GM23248 (cell line): ENCODE results near the gene PPM1H. TPM values are rescaled to one million over a fixed set of nuclear protein-coding genes. Genes with fewer than 3 reads are reported as not detected.

ENCODE experiments used
- DNase-seq: peaks from one replicate; pipeline ENCODE4 v3.0.0-alpha.2; 2015
- H2AFZ ChIP-seq: fragments of 200-600 bp; sonication (generic); 2 replicates; pipeline ENCODE4 v1.6.1; 2016; ENCODE audit warnings: antibody characterized with exemption
- H3F3A ChIP-seq: fragments of 200-600 bp; sonication (generic); 2 replicates; pipeline ENCODE4 v1.6.1; 2016; ENCODE audit warnings: mild to moderate bottlenecking, antibody characterized with exemption, mixed run types; ENCODE audit not compliant: insufficient read depth
- H3K27ac ChIP-seq: fragments of 200-600 bp; sonication (generic); 2 replicates; pipeline ENCODE4 v1.5.1; 2016; ENCODE audit warnings: mild to moderate bottlenecking
- H3K27me3 ChIP-seq: fragments of 200-600 bp; sonication (generic); replicated peaks from 2 replicates; pipeline ENCODE4 v1.6.1; 2016; ENCODE audit warnings: mild to moderate bottlenecking; ENCODE audit not compliant: insufficient read depth
- H3K36me3 ChIP-seq: fragments of 200-600 bp; sonication (generic); 2 replicates; pipeline ENCODE4 v1.6.1; 2016; ENCODE audit warnings: low read depth, mild to moderate bottlenecking
- H3K4me1 ChIP-seq: fragments of 200-600 bp; sonication (generic); 2 replicates; pipeline ENCODE4 v1.6.1; 2016; ENCODE audit warnings: mild to moderate bottlenecking; ENCODE audit not compliant: insufficient read depth
- H3K4me2 ChIP-seq: fragments of 200-600 bp; sonication (generic); one replicate; pipeline ENCODE4 v1.6.1; 2016; ENCODE audit warnings: mild to moderate bottlenecking; ENCODE audit not compliant: unreplicated experiment
- H3K4me3 ChIP-seq: fragments of 200-600 bp; sonication (generic); 2 replicates; pipeline ENCODE4 v1.5.1; 2016; ENCODE audit warnings: mild to moderate bottlenecking
- H3K79me2 ChIP-seq: fragments of 200-600 bp; sonication (generic); 2 replicates; pipeline ENCODE4 v1.6.1; 2016; ENCODE audit warnings: mild to moderate bottlenecking; ENCODE audit not compliant: insufficient read depth
- H3K9ac ChIP-seq: fragments of 200-600 bp; sonication (generic); 2 replicates; pipeline ENCODE4 v1.6.1; 2016; ENCODE audit warnings: mild to moderate bottlenecking
- H3K9me2 ChIP-seq: fragments of 200-600 bp; sonication (generic); 2 replicates; pipeline ENCODE4 v1.6.1; 2016; ENCODE audit warnings: mixed run types, mild to moderate bottlenecking, moderate library complexity; ENCODE audit not compliant: insufficient read depth
- H3K9me3 ChIP-seq: fragments of 200-600 bp; sonication (generic); one replicate; pipeline ENCODE4 v1.6.1; 2017; ENCODE audit warnings: low read depth
- H4K20me1 ChIP-seq: fragments of 200-600 bp; sonication (generic); 2 replicates; pipeline ENCODE4 v1.6.0; 2016; ENCODE audit not compliant: insufficient read depth
- EZH2 ChIP-seq: fragments of 200-600 bp; sonication (generic); IDR thresholded peaks from 2 replicates; pipeline ENCODE4 v1.6.1; 2018; ENCODE audit warnings: antibody characterized with exemption, mild to moderate bottlenecking; ENCODE audit not compliant: insufficient read depth, poor library complexity, severe bottlenecking
- EZH2phosphoT487 ChIP-seq: fragments of 200-600 bp; sonication (generic); IDR thresholded peaks from 2 replicates; pipeline ENCODE4 v1.6.1; 2018; ENCODE audit warnings: antibody characterized with exemption, moderate library complexity, mild to moderate bottlenecking, low read depth; ENCODE audit not compliant: insufficient read depth
- WGBS, 2 experiments: methylation state at CpG; one replicate each; pipeline ENCODE4 v1.1.6; 2015 to 2017; ENCODE audit warnings: low lambda C conversion rate in 2 of 2, low coverage in 1 of 2; ENCODE audit errors: missing lambda C conversion rate in 2 of 2; 5-methylcytosine and 5-hydroxymethylcytosine counted together
- in situ Hi-C: fragments of 300-500 bp; cut with MboI; formaldehyde crosslinking; loops from 2 replicates; pipeline ENCODE4 v1.15.0; 2020
- polyA plus RNA-seq: library from polyadenylated mRNA; unstranded; fragments of >200 nt; fragmentation: Nextera tagmentation; extraction: Ambion mirVana; gene quantifications from 2 replicates; pipeline ENCODE4 v1.2.1, GENCODE V29; 2016
- total RNA-seq: library from RNA; depleted of rRNA; stranded (reverse); fragments of >200 nt; shearing (Covaris generic); gene quantifications from 2 replicates; pipeline ENCODE4 v1.2.3, GENCODE V29; 2014

The PPM1H gene
- total and polyA plus RNA-seq, 2 experiments from 2014 or later, result 0.13 to 1.2 TPM

DNA sequence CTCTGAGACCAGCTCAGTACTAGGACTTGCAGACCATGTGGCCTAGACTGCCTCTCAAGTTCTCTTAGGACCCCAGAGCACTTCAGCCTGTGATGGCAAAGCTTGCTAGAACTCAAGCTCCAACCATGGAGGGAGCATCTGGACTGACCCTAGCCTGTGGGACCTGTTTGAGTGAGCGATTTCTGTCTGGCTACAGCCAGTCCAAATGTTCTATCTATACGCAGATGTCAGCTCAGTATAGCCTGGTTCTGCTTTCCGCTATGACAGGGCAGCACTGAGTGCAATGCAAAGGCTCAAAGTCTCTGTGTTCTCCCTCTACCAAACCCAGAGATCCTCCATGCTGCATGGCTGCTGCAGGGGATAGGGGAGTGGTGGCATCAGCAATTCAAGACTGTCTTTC lies 20.7 kb upstream of the PPM1H start:
- H3K27me3 ChIP-seq, result peaks cover 7% of the 10 kb centered on the region; the same call in 1 of the 2 replicates
- DNase-seq, result no peak
- in situ Hi-C loops, result no loop called here
- TF ChIP-seq EZH2phosphoT487, result no peak
- H3K9me3 ChIP-seq, result no peaks in the 10 kb centered on the region
- H4K20me1 ChIP-seq, result no peaks in the 10 kb centered on the region
- H3K27ac ChIP-seq, result no peak overlapping the region
- no peak overlapping the region for H3K4me2 ChIP-seq
- H3K79me2 ChIP-seq, result no peaks in the 10 kb centered on the region
- no peak overlapping the region for H3K4me3 ChIP-seq
- H3K36me3 ChIP-seq, result no peaks in the 10 kb centered on the region
- no peaks in the 10 kb centered on the region for H3F3A ChIP-seq
- no peak overlapping the region for H2AFZ ChIP-seq
- H3K9ac ChIP-seq, result no peak overlapping the region
- no peaks in the 10 kb centered on the region for H3K4me1 ChIP-seq
- no peaks in the 10 kb centered on the region for H3K9me2 ChIP-seq
- 59 to 74% methylated on average over 3 of the region's 3 CpGs for WGBS, 2 experiments

DNA sequence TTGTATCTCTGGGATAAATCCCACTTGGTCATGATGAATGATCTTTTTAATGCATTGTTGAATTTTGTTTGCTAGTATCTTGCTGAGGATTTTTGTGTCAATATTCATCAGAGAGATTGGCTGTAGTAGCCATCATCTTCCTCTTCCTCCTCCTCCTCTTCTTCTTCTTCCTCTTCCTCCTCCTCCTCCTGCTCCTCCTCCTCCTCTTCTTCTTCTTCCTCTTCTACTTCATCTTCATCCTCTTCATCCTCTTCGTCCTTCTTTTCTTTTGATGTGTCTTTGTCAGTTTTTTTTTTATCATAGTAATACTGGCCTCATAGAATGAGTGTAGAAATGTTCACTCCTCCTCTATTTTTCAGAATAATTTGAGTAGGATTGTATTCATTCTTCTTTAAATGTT lies 15.4 kb upstream of the PPM1H start:
- H3K27ac ChIP-seq, result no peak overlapping the region
- TF ChIP-seq EZH2phosphoT487, result no peak
- TF ChIP-seq EZH2, result no peak
- 9 to 19% methylated on average over 1 of the region's 1 CpG for WGBS, 2 experiments
- H3F3A ChIP-seq, result no peaks in the 10 kb centered on the region
- no peak overlapping the region for H2AFZ ChIP-seq
- H3K4me2 ChIP-seq, result no peak overlapping the region
- no peaks in the 10 kb centered on the region for H3K4me1 ChIP-seq
- H3K27me3 ChIP-seq, result no peaks in the 10 kb centered on the region; the same call in 1 of the 2 replicates
- no peaks in the 10 kb centered on the region for H3K79me2 ChIP-seq
- no peaks in the 10 kb centered on the region for H3K9me2 ChIP-seq
- in situ Hi-C loops, result no loop called here
- H3K9me3 ChIP-seq, result no peaks in the 10 kb centered on the region
- H4K20me1 ChIP-seq, result no peaks in the 10 kb centered on the region
- H3K36me3 ChIP-seq, result no peaks in the 10 kb centered on the region
- no peak for DNase-seq
- no peak overlapping the region for H3K4me3 ChIP-seq
- no peak overlapping the region for H3K9ac ChIP-seq

DNA sequence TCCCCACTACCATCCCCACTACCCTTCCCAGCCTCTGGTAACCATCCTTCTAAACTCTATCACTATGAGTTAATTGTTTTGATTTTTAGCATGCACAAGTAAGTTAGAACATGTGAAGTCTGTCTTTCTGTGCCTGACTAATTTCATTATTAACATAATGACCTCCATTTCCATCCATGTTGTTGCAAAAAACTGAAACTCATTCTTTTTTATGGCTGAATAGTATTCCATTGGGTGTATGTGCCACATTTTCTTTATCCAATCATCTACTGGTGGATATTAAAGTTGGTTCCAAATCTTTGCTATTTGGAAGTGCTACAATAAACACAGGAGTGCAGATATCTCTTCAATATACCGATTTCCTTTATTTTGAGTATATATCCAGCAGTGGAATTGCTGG lies 13.2 kb upstream of the PPM1H start:
- DNase-seq, result no peak
- in situ Hi-C loops, result no loop called here
- Histone ChIP-seq H3K4me3 (no peak overlapping the region), H4K20me1 (no peaks in the 10 kb centered on the region), H3K27ac (no peak overlapping the region), H2AFZ (no peak overlapping the region), H3K9me3 (no peaks in the 10 kb centered on the region), H3K27me3 (peaks cover 3% of the 10 kb centered on the region; the same call in 1 of the 2 replicates), H3K9me2 (no peaks in the 10 kb centered on the region), H3K9ac (no peak overlapping the region), H3F3A (no peaks in the 10 kb centered on the region), H3K4me2 (no peak overlapping the region), H3K79me2 (no peaks in the 10 kb centered on the region), H3K36me3 (no peaks in the 10 kb centered on the region), H3K4me1 (no peaks in the 10 kb centered on the region)
- 24 to 32% methylated on average over 1 of the region's 1 CpG for WGBS, 2 experiments
- TF ChIP-seq EZH2phosphoT487 (no peak), EZH2 (no peak)

DNA sequence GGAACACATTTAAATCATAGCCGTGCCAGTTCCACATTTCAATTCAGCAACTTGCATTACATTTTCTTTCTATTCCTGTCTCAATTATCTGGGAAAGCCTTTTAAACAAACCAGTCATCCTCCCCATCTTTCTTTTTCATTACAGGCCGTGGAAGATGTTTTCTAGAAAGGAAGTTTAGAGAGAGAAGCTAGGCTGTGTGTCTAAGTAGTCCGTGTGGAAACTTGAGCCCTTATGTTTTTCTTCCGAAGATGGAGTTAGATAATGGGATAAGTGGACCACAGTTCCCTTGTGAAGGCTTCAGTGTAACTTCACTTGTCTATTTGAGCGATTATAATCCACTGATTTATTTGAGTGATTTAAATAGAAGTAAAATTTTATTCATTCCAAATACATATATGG lies 12.4 kb upstream of the PPM1H start:
- no peak for DNase-seq
- H3K27me3 ChIP-seq, result peaks cover 3% of the 10 kb centered on the region; the same call in 1 of the 2 replicates
- WGBS, 2 experiments, result 39 to 42% methylated on average over 5 of the region's 5 CpGs
- H3K79me2 ChIP-seq, result no peaks in the 10 kb centered on the region
- in situ Hi-C loops, result no loop called here
- no peaks in the 10 kb centered on the region for H3K36me3 ChIP-seq
- H3K4me3 ChIP-seq, result no peak overlapping the region
- no peak overlapping the region for H3K27ac ChIP-seq
- no peaks in the 10 kb centered on the region for H3K9me2 ChIP-seq
- H3K9ac ChIP-seq, result no peak overlapping the region
- H3K4me2 ChIP-seq, result no peak overlapping the region
- no peaks in the 10 kb centered on the region for H4K20me1 ChIP-seq
- no peak overlapping the region for H2AFZ ChIP-seq
- H3F3A ChIP-seq, result no peaks in the 10 kb centered on the region
- H3K4me1 ChIP-seq, result no peaks in the 10 kb centered on the region
- TF ChIP-seq EZH2 (no peak), EZH2phosphoT487 (no peak)
- H3K9me3 ChIP-seq, result no peaks in the 10 kb centered on the region
